GM18873 (cell line): ENCODE data around the gene ZNF398.
A peak's percentile ranks its signal among the peaks of the same experiment; 100 is the strongest.

Experiments used
- ATAC-seq: cut with Tn5 transposase; IDR thresholded peaks from one replicate; pipeline ENCODE4 v1.9.1; 2021; ENCODE audit warnings: mild to moderate bottlenecking, moderate library complexity, moderate number of reproducible peaks; ENCODE audit not compliant: unreplicated experiment, low FRiP score

Gene ZNF398

GRCh38 chr7:149147752-149148653 lies 750 bp downstream of the ZNF398 start:
- peak; percentile 26 for ATAC-seq

GRCh38 chr7:149150981-149151380 lies 3.7 kb downstream of the ZNF398 start:
- ATAC-seq: no peak

GRCh38 chr7:149153346-149153745 lies 6.1 kb downstream of the ZNF398 start:
- no peak for ATAC-seq

- ATAC-seq: no peak
Measured at GRCh38 chr7:149154056-149154455, 6.8 kb downstream of the ZNF398 start.

GRCh38 chr7:149156898-149157297 lies 9.6 kb downstream of the ZNF398 start:
- ATAC-seq: no peak

GRCh38 chr7:149161241-149161848 lies 14.1 kb downstream of the ZNF398 start:
- ATAC-seq: no peak

GRCh38 chr7:149166142-149166541 lies 18.9 kb downstream of the ZNF398 start:
- no peak for ATAC-seq

GRCh38 chr7:149166630-149167352 lies 19.5 kb downstream of the ZNF398 start:
- no peak for ATAC-seq

- no peak for ATAC-seq
Measured at GRCh38 chr7:149171892-149172533, 24.8 kb downstream of the ZNF398 start.

GRCh38 chr7:149172534-149172920 lies 25.3 kb downstream of the ZNF398 start:
- ATAC-seq: no peak

GRCh38 chr7:149175150-149175549 lies 27.9 kb downstream of the ZNF398 start:
- ATAC-seq: no peak

GRCh38 chr7:149179241-149179640 lies 32.0 kb downstream of the ZNF398 start:
- no peak for ATAC-seq

GRCh38 chr7:149180722-149181449 lies 33.6 kb downstream of the ZNF398 start:
- ATAC-seq: no peak

- no peak for ATAC-seq
Measured at GRCh38 chr7:149181450-149181790, 34.2 kb downstream of the ZNF398 start.

- ATAC-seq: no peak
Measured at GRCh38 chr7:149184274-149184673, 37.0 kb downstream of the ZNF398 start.

- ATAC-seq: no peak
Measured at GRCh38 chr7:149188213-149188612, 41.0 kb downstream of the ZNF398 start.

- no peak for ATAC-seq
Measured at GRCh38 chr7:149188637-149189259, 41.5 kb downstream of the ZNF398 start.

GRCh38 chr7:149191851-149192250 lies 44.6 kb downstream of the ZNF398 start:
- ATAC-seq: no peak

- ATAC-seq: no peak
Measured at GRCh38 chr7:149194799-149195179, 47.5 kb downstream of the ZNF398 start.
